ENCODE data around the gene MYOM3.

The MYOM3 gene

GRCh38 chr1:24147194-24147593 lies 35.3 kb upstream of the MYOM3 start:
- H3K4me3 ChIP-seq (ENCODE audit: low read depth, low read length), result no peak overlapping the region
- DNase-seq (ENCODE audit: low read depth), result no peak
- TF ChIP-seq CTCF (IDR thresholded peaks at IDR 0.05; ENCODE audit: low read depth, low read length, missing control alignments), result no peak
- in situ Hi-C loops (cut with HindIII; ENCODE audit: low sequenced_read_pairs), result no loop called here

GRCh38 chr1:24142546-24143534 lies 30.9 kb upstream of the MYOM3 start, which contains the start of gene IL22RA1:
Gene IL22RA1, minus strand, starts transcription at chr1:24143140. Its CDS starts 58 bp downstream, at chr1:24143082.
- in situ Hi-C loops (cut with HindIII; ENCODE audit: low sequenced_read_pairs), result no loop called here
- no peak for DNase-seq (ENCODE audit: low read depth)
- H3K4me3 ChIP-seq (ENCODE audit: low read depth, low read length), result no peak within 1 kb of the TSS
- no peak for TF ChIP-seq CTCF (IDR thresholded peaks at IDR 0.05; ENCODE audit: low read depth, low read length, missing control alignments)

DNA sequence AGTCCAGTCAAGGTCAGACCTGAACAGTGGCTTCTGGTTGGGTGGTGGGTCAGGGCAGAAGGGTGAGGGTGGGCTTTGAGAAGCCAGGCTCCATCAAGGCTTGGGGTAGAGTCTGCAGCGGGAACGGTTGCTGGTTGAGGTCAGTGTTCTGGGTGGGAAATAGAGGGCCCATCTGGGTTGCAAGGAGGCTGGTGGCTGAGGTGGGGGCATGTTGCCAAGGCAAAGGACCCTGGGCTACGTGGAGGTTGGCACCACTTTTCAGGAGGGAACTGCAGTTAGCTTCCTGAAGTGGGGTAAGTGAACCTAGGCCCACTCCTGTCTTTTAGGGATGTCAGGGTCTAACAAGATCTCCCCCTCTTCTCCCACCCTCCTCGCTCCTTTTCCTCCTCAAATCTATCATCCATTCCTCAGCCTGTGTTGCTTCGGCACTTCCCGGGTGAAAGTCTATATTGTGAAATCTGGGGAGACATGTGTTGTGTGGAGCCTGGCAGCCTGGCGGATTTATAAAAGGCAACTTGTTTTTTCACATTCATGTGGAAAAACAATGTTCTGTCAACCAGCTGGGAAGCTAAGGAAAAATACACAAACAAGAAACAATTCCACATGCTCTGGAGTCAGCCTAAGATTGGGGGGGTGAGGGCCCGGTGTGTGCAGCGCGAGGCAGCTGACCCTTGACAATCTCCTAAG lies 29.5 kb upstream of the MYOM3 start:
- no peak for DNase-seq (ENCODE audit: low read depth)
- in situ Hi-C loops (cut with HindIII; ENCODE audit: low sequenced_read_pairs), result no loop called here
- TF ChIP-seq CTCF (IDR thresholded peaks at IDR 0.05; ENCODE audit: low read depth, low read length, missing control alignments), result no peak
- no peak overlapping the region for H3K4me3 ChIP-seq (ENCODE audit: low read depth, low read length)

DNA sequence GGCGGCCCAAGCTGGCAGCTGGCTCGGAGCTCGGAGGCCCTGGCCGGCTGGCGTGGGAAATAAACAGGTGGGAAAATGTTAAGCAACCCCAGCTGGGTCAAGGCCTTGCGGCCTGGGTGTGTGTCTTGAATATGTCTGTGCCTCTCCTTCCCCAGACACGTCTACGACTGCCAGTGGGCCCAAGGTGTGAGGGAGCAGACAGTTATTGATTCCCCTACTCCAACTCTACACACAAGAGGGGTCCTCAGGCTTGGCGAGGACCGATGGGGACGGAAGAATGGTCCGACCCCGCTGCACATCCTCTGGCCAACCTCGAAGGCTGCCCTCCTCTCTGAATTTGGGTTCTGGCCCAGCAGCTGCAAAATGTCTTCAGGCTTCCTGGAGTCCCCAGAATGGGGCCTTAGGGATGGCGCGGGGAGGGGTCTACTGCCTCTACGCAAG lies 28.8 kb upstream of the MYOM3 start:
- no peak for DNase-seq (ENCODE audit: low read depth)
- no peak for TF ChIP-seq CTCF (IDR thresholded peaks at IDR 0.05; ENCODE audit: low read depth, low read length, missing control alignments)
- H3K4me3 ChIP-seq (ENCODE audit: low read depth, low read length), result no peak overlapping the region
- in situ Hi-C loops (cut with HindIII; ENCODE audit: low sequenced_read_pairs), result no loop called here

GRCh38 chr1:24139841-24140425 lies 28.0 kb upstream of the MYOM3 start:
- no peak for TF ChIP-seq CTCF (IDR thresholded peaks at IDR 0.05; ENCODE audit: low read depth, low read length, missing control alignments)
- no peak for DNase-seq (ENCODE audit: low read depth)
- in situ Hi-C loops (cut with HindIII; ENCODE audit: low sequenced_read_pairs), result loop anchor here (5.0 kb wide), 1 partner anchor 53 kb away; no protein-coding TSS in a partner anchor
- no peak overlapping the region for H3K4me3 ChIP-seq (ENCODE audit: low read depth, low read length)

DNA sequence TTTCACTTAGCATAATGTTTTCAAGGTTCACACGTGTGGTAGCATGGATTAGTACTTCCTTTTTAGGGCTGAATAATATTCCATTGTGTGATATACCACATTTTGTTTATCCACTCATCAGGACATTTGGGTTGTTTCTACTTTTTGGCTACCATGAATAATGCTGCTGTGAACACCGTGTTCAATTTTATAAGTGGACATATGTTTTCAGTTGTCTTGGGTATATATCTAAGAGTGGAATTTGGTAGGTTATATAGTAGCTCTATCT lies 27.2 kb upstream of the MYOM3 start:
- no peak for DNase-seq (ENCODE audit: low read depth)
- no peak overlapping the region for H3K4me3 ChIP-seq (ENCODE audit: low read depth, low read length)
- in situ Hi-C loops (cut with HindIII; ENCODE audit: low sequenced_read_pairs), result loop anchor here (5.0 kb wide), 1 partner anchor 52 kb away; no protein-coding TSS in a partner anchor
- no peak for TF ChIP-seq CTCF (IDR thresholded peaks at IDR 0.05; ENCODE audit: low read depth, low read length, missing control alignments)
